ENCODE measurements around the gene YBEY.

Gene YBEY

GRCh38 chr21:46265736-46266525 is 20.2 kb upstream of the YBEY start:
- DNase-seq: no peak

GRCh38 chr21:46266946-46267345 is 19.2 kb upstream of the YBEY start:
- no peak for DNase-seq

DNA sequence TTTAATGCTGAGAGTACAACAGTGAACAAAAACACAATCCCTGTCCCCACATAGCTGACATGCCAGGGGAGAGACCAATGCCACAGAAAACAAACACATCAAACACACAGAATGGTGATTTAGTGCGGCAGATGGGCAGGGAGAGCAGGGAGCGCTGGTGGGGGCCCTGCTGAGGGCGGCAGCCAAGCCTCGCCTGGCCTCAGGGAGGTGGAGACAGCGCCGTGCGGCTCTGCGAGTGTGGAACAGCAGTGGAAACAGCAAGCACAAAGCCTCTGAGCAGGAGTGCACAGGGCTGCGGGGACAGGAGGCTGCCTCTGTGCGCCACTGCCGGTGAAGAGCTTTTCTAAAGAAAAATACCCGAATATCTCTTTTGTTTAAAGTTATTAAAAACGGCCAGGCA is 17.8 kb upstream of the YBEY start:
- no peak for DNase-seq

- DNase-seq: no peak
Measured at GRCh38 chr21:46269466-46269865, 16.7 kb upstream of the YBEY start.

DNA sequence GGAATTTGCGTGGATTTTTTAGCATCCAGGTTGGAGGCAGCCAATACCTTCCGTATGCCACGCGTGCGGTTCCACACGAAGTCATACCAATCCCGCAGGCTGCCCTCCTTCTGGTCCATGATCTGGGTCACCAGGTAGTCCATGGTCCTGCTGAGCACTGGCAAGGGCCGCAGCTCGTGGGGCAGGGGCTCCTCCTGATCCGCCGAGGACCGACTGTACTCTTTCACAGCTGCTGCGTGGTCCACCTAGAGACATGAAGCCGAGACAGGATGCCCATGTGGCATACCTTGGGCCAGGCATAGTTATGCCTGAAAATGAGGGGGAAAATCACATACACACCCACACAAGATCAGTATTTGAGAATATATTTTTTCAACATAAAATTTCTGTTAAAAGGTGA is 12.8 kb upstream of the YBEY start:
- no peak for DNase-seq

GRCh38 chr21:46274797-46275390 is 11.2 kb upstream of the YBEY start:
- no peak for DNase-seq

- DNase-seq: no peak
Measured at GRCh38 chr21:46284077-46284644, 2.0 kb upstream of the YBEY start.

GRCh38 chr21:46284733-46285132 is 1.4 kb upstream of the YBEY start:
- DNase-seq: no peak

DNA sequence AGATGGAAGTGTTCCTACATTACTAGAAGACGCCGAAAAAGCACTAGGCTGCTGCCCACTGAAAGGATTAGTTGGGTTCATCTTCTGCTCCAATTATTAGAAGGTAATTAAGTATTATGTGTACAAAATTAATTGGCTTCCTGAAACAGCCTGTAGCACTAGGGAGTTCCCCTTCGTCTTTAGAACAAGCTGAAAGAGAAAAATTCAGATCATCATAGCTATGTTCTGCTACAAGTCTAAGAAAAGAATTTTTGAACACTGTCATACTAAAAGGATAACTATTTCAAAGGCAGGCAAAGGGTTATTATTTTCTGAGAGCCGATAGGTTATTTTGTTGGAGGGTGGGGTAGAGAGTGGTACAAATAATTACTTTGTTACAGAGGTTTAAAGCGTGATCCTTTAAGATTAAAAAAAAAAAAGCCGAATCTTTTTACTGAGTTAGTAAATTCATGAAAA is 908 bp upstream of the YBEY start, which contains the start of gene MCM3AP:
MCM3AP (minus strand) TSS at position 406 of the 456 bp plus-strand sequence; CDS start at position 81, 325 bp downstream.
- DNase-seq: no peak

DNA sequence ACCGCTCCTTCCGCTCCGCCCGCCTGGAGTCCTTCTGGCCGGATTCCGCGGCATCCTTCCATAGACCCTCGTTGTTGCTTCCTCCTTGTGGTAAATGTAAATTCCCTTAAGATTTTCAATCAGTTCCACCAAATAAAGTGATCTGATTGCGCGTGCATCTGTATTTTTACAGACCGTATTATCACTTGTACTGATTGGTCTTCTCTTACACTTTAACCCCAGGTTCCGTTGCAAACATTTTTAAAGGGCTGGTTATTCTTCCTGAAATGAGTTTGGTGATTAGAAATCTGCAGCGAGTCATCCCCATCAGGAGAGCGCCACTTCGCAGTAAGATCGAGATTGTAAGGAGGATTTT is 483 bp downstream of the YBEY start:
- DNase-seq: no peak

DNA sequence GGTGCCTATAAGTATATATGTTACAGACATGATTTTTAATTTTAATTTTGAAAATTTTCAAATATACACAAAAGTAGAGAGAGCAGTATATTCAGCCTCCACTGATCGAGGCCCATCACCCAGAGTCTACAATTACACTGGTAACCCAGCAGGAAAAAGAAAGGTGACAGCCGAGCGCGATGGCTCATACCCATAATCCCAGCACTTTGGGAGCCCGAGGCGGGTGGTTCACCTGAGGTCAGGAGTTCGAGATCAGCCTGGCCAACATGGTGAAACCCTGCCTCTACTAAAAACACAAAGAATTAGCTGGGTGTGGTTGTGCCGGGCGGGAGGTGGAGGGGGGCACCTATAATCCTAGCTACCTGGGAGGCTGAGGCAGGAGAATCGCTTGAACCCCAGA is 1.4 kb downstream of the YBEY start:
- DNase-seq: no peak

DNA sequence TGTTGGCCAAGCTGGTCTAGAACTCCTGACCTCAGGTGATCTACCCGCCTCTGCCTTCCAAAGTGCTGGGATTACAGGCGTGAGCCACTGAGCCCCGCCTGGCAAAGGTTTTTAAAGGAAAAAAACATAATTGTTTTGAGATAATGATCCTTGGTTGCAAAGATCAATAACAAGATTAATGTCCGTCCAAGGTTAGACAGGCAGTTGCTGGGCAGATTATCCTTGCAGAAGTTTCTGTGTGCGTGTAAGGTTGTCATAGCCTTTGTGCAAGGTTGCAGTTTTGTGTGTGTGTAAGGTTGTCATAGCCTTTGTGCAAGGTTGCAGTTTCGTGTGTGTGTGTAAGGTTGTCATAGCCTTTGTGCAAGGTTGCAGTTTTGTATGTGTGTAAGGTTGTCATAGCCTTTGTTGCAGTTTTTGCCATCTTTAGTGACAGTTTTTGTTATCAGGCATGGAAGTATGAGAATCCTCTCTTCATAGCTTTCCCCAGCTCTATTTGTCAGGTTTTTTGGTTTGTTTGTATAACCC is 3.6 kb downstream of the YBEY start:
- no peak for DNase-seq

GRCh38 chr21:46291561-46291960 is 5.4 kb downstream of the YBEY start:
- DNase-seq: no peak

- DNase-seq: no peak
Measured at GRCh38 chr21:46294647-46295176, 8.6 kb downstream of the YBEY start.

DNA sequence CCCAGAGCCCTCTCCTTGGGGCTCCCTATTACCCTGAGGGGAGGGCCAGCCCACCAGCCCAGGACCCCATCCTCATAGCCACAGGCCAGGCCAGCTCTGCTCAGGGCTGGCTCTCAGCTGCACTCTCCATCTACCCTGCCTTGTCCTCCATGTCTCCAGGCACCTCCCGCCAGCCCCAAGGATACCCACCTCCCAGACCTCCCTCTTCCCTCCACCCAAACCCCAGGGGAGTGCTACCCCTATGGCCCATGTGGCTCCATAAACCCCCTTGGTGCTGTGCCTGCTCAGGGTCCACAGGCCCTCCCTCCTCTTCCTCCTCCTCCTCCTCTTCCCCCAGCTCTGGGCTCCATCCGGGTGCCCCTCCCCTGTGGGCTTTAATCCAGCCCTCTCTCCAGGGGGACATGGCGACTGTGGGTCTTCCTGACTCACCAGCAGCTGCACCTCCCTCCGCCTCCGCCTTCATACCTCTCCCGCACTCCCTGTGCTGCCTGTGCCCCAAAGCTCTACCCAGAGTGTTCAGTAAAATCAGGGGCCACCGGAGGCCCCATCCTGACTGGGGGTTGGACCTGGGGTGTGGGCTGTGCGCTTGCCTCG is 9.1 kb downstream of the YBEY start:
- DNase-seq: no peak

DNA sequence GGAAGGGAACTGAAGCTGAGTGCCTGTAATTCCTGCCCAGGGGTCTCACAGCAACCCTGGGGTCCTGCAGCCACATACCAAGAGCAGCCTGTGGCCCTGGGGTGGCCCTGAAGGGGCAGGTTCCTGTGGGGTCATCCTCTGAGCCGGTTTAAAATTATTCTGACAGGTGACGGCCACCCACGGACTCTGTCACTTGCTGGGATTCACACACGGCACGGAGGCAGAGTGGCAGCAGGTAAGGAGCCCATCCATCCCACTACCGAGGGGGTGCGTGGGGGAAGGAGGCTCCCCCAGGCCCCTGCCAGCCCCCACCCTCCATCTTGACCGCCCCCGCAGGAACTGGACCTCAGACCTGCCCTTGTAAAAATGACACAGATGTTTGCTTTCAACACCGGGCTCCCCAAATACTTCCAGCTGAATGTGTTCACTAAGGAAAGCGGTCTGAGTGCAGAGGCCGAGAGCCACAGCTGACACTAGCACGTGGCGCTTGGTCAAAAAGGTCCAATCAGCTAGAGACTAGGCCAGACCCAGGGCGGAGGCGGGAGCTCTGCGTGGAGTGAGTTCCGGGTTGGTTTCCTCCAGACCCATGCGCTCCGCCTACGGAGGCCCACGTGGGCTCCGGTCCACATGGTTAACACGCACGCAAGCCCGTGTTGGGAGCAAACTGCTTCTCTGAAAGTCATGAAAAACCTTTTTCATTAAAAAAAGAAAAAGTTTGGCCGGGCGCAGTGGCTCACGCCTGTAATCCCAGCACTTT is 10.0 kb downstream of the YBEY start:
- DNase-seq: no peak

GRCh38 chr21:46297338-46298271 is 11.5 kb downstream of the YBEY start:
- no peak for DNase-seq

DNA sequence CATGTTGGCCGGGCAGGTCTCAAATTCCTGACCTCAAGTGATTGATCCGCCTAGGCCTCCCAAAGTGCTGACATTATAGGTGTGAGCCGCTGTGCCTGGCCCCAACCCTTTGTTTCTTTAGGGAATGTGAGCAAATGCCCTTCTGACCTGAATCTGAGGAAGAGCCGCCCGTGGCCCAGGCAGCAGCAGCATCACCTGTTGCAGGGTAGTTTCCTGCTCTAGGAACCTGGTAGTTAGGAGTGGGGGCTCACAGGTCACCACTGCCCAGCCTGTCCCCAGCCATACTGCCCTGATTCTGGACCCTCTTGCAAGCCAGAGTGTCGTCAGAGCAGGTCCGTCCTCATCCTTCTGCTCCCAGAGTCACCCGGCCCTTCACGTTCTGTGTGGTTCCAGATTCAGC is 13.0 kb downstream of the YBEY start:
- DNase-seq: no peak

DNA sequence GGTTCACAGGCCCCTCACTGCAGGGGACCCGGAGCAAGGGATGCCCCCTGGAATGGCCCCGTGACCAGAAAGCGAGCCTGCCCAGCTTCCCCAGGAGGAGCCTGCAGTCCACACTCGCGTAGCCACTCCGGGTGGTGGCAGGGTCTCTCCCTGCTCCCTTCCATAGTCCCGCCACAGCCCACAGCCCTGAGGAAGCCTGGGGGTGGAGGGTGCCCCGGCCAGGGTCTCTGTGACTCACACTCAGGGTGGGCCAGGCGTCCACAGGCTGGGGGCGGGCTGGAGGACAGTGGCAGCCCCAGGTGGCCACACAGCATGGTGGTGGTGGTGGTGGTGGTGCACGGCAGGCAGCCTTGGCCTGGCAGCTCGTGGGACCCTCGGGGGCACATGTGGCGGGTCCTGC is 15.6 kb downstream of the YBEY start:
- no peak for DNase-seq

DNA sequence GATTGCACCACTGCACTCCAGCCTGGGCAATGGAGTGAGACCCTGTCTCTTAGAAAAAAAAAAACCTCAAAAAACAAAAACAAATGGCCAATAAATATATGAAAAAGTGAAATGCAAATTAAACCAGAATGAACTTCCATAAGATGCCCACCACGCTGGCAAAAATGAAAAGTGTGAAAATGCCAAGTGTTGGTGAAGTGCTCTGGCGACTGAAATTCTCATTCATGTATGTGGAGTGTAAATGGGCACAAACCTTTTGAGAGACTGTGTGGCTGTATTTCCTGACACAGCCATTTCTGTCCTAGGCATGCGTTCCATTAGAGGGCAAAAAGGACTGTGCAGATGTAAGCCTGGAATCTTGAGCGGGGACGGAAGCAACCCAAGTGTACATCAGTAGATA is 18.3 kb downstream of the YBEY start:
- no peak for DNase-seq

DNA sequence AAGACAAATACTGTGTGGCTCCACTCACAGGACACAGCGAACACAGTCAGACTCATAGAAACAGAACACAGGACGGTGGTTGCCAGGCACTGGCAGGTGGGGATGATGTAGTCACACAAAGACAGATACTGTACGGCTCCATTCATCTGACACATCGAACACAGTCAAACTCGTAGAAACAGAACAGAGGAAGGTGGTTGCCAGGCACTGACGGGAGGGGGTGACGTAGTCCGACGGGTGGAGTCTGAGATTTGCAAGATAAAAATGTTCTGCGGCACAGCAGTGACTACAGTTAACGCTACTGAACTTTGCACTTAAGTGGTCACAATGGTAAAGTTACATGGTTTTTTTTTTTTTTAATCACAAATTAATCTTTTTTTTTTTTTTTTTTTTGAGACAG is 18.8 kb downstream of the YBEY start:
- DNase-seq: no peak

GRCh38 chr21:46307625-46308024 is 21.5 kb downstream of the YBEY start:
- no peak for DNase-seq

All from NCI-H2107 (cell line).